ENCODE results near the gene MEX3D.

The MEX3D gene

GRCh38 chr19:1514986-1515721 lies 53.0 kb downstream of the MEX3D start:
- no peak for FAIRE-seq

DNA sequence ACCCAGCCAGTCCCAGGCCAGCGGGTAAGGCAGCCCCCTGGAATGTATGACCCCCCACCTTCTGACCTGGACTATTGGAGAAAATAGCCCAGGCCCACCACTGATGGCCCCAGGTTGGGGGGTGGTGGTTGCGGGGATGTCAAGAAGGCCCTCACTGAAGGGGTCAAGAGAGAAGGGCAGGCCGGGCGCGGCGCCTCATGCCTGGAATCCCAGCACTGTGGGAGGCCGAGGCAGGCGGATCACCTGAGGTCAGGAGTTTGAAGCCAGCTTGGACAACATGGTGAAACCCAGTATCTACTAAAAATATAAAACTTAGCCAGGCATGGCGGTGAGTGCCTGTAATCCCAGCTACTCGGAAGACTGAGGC lies 53.8 kb downstream of the MEX3D start:
- FAIRE-seq = no peak

- no peak for FAIRE-seq
These were observed 54.4 kb downstream of the MEX3D start for GRCh38 chr19:1513499-1514294.

GRCh38 chr19:1512671-1513498 lies 55.2 kb downstream of the MEX3D start, which contains the start of gene ADAMTSL5:
Gene ADAMTSL5, minus strand, starts transcription at chr19:1513019. Its CDS starts 2,076 bp downstream, at chr19:1510943.
- FAIRE-seq = no peak

DNA sequence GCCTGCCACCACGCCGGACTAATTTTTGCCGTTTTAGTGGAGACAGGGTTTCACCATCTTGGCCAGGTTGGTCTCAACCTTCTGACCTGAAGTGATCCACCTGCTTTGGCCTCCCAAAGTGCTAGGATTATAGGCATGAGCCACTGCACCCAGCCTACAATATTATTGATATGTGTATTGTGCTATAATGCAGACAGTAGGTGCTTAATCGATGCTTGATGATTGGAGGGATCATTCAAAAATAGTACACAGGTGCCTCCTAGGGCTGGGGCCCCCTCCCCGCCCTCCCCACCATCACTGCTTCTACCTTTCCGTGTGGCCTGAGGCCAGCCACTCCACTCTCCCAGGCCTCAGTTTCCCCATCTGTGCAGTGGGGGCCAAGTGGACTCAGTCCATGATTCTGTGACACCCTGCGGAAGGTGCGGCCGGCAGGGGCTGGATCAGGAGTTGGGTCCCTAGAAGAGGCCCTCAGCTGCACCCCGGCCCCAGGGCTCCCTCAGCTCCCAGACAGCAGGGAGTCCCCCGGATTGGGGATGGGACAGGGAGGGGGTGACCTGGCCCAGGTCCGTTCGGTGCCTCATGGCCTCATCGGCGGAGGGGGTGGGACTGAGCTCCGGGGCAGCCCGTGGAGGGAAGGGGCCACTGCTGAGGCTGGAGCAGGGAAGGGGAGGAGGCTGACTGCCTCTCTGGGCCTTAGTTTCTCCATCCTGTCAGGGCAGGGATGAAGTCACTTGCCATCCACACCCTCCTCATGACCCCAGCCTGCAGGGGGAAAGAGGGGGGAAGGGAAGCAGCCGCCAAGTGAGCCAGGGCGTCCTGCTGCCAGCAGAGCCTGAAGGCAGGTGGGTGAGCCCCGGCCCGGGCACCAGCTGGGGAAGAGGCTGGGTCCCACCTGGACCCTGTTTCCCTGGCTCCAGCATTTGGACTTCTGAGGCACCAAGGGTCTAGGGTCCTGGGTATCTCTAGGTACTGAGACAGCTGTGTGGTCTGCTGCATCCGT lies 56.5 kb downstream of the MEX3D start:
- FAIRE-seq = no peak

DNA sequence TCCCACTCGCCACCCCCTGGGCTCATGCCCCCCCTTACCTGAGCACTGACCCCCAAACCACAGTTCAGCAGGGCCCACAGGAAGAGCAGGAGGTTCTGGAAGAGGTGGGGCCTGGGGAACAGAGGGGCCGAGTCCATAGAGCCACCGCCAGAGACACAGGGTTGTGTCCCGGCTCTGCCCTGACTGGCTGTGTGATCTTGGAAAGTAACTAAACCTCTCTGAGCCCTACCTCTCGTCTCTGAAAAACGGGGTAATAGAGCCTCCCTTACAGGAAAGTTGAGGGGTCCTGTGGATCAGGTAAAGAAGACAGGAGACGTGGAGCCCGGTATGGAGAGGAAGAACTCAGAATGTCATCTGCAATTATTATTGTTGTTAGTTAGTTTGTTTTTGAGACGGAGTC lies 57.3 kb downstream of the MEX3D start:
- FAIRE-seq = no peak

- FAIRE-seq = no peak
These were observed 57.7 kb downstream of the MEX3D start for GRCh38 chr19:1510442-1510806.

- FAIRE-seq = no peak
These were observed 58.3 kb downstream of the MEX3D start for GRCh38 chr19:1509602-1510441.

DNA sequence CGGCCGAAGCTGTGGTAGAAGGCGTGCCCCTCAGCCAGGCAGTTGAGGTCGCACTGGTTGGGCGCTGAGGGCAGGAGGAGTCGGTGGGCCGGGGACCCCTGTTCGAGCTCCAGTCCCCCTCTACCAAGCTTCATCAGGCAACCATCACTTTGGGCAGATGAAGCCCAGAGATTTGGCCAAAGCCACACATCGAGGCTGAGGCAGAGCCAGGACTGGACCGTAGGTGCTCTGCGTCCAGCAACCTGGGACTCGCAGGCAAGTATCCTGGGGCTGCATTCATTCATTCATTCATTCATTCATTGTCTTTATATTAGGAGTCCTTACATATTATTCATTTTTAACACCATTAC lies 59.6 kb downstream of the MEX3D start:
- no peak for FAIRE-seq

GRCh38 chr19:1507763-1508506 lies 60.2 kb downstream of the MEX3D start:
- FAIRE-seq = no peak

GRCh38 chr19:1507192-1507660 lies 60.9 kb downstream of the MEX3D start:
- no peak for FAIRE-seq

DNA sequence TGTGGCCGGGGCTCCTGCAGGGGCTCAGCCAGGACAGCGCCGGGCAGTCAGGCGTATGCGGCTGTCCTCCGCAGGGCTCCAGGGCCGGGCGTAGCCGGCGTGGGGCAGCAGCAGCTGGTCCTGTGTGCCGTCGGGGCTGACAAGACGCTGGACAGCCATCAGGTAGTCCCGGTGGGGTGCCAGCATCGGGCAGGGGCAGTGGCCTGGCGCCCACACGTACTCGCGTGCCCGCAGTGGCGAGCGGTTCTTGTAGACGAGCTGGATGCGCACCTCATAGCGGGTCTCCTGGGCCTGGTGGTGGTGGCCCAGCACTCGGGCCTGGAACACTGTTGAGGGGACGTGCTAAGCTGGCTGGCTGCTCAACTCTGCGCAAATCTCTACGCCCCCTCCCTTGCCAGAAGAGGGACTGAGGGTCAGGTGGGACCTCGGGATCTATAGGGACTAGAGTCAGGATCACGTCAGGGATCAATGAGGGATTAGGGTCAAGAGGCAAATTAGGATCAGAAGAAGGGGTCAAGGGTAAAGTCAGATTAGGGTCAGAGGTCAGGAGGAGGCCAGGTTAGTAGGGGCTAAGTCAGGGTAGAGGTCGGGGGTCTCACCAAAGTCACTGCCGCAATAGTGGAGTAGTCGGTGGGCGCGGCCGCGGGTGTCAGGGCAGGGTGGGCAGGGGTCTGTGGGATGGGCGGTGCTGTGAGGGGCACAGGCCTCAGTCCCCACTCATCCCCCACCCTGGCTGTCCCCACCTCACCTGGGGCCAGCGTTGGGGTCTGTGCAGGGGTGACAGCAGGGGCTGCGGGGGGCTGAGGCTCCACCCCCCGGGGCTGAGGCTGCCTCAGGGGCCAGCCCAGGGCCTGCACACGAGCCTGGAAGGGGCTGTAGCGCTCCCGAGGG lies 61.9 kb downstream of the MEX3D start:
- FAIRE-seq = no peak

GRCh38 chr19:1505012-1505411 lies 63.1 kb downstream of the MEX3D start:
- no peak for FAIRE-seq
